SU-DHL-6 (cell line): ENCODE results near the gene PODXL2.

ENCODE experiments used
- H2AFZ ChIP-seq: fragments of 200-600 bp; sonication (generic); 2 replicates; pipeline ENCODE4 v1.6.1; 2014; ENCODE audit warnings: low read depth, mild to moderate bottlenecking, moderate library complexity, mixed read lengths, antibody characterized with exemption, low read length; ENCODE audit not compliant: severe bottlenecking
- H3F3A ChIP-seq: fragments of 200-600 bp; shearing (Covaris generic); 2 replicates; pipeline ENCODE4 v1.6.0; 2016; ENCODE audit warnings: antibody characterized with exemption, mild to moderate bottlenecking; ENCODE audit not compliant: insufficient read depth
- H3K27ac ChIP-seq: fragments of 200-600 bp; sonication (generic); 2 replicates; pipeline ENCODE4 v1.5.1; 2016; ENCODE audit warnings: low read depth, mild to moderate bottlenecking, low read length, moderate library complexity, mixed read lengths
- H3K27me3 ChIP-seq: fragments of 200-600 bp; sonication (generic), shearing (Covaris generic); 2 replicates; pipeline ENCODE4 v1.6.0; 2014; ENCODE audit warnings: mild to moderate bottlenecking, low read length
- H3K36me3 ChIP-seq: fragments of 200-600 bp; sonication (generic); 2 replicates; pipeline ENCODE4 v1.6.1; 2014; ENCODE audit warnings: mild to moderate bottlenecking, low read length, mixed read lengths
- H3K4me2 ChIP-seq: fragments of 300-600, 200-600 bp; shearing (Covaris generic), sonication (generic); 2 replicates; pipeline ENCODE4 v1.6.0; 2014; ENCODE audit warnings: low read length, low read depth, mild to moderate bottlenecking; ENCODE audit not compliant: poor library complexity, severe bottlenecking
- H3K4me3 ChIP-seq: fragments of 200-600 bp; sonication (generic); 2 replicates; pipeline ENCODE4 v1.5.1; 2014; ENCODE audit warnings: antibody characterized with exemption, low read length, mild to moderate bottlenecking, mixed read lengths; ENCODE audit not compliant: insufficient read depth, poor library complexity, severe bottlenecking
- H3K79me2 ChIP-seq: fragments of 200-600 bp; sonication (generic); 2 replicates; pipeline ENCODE4 v1.6.1; 2014; ENCODE audit warnings: mild to moderate bottlenecking, low read length, moderate library complexity; ENCODE audit not compliant: insufficient read depth
- H3K9ac ChIP-seq: fragments of 200-600 bp; sonication (generic); 2 replicates; pipeline ENCODE4 v1.7.0; 2014; ENCODE audit warnings: mild to moderate bottlenecking, low read length
- H3K9me2 ChIP-seq: fragments of 200-600 bp; sonication (generic); replicated peaks from 2 replicates; pipeline ENCODE4 v1.6.1; 2014; ENCODE audit warnings: low read length; ENCODE audit not compliant: insufficient read depth
- H3K9me3 ChIP-seq: fragments of 200-600 bp; sonication (generic); 2 replicates; pipeline ENCODE4 v1.6.1; 2014; ENCODE audit warnings: low read length, mixed read lengths; ENCODE audit not compliant: insufficient read depth
- H4K20me1 ChIP-seq: fragments of 200-600 bp; sonication (generic); 2 replicates; pipeline ENCODE4 v1.6.1; 2014; ENCODE audit warnings: low read depth, mild to moderate bottlenecking, antibody characterized with exemption, low read length, moderate library complexity, mixed read lengths
- EZH2phosphoT487 ChIP-seq: fragments of 200-600 bp; sonication (generic), shearing (Covaris generic); conservative IDR thresholded peaks from 2 replicates; pipeline ENCODE4 v1.6.1; 2018; ENCODE audit warnings: mild to moderate bottlenecking, antibody characterized with exemption, low read length, moderate library complexity, mixed read lengths
- TF ChIP-seq, protein P1 (sequence below): fragments of 200-600 bp; sonication (generic); IDR thresholded peaks from one replicate; pipeline ENCODE4 v1.5.1; 2017; ENCODE audit warnings: antibody characterized with exemption, mild to moderate bottlenecking, low read length, moderate library complexity; ENCODE audit not compliant: insufficient read depth, poor library complexity, severe bottlenecking

Gene PODXL2

DNA sequence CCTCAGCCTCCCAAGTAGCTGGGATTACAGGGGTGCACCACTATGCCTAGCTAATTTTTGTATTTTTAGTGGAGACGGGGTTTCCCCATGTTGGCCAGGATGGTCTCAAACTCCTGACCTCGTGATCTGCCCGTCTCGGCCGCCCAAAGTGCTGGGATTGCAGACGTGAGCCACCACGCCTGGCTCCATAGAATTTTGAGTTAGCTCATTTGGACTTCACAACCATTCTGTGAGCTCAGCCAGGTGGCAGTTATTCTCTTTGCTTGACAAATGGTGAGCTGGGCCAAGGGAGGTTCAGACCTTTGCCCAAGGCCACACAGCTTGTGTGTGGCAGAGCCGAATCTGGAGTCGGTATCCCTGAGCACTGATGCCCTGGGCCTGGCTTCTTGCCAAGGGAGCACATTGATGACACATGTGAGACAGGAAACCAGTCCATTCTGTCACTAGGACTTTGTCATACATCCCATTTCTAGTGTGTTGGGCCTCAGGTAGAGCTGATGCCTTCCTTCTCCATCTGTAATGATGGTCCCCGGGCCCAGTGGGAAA, 17.6 kb downstream of the PODXL2 start:
- Histone ChIP-seq H3K9me2 (no peaks in the 10 kb centered on the region), H4K20me1 (no peaks in the 10 kb centered on the region), H3K79me2 (no peaks in the 10 kb centered on the region), H2AFZ (no peak overlapping the region), H3F3A (no peaks in the 10 kb centered on the region), H3K27ac (no peak overlapping the region), H3K9me3 (no peaks in the 10 kb centered on the region), H3K4me3 (no peak overlapping the region), H3K27me3 (no peaks in the 10 kb centered on the region), H3K4me2 (no peak overlapping the region), H3K9ac (no peak overlapping the region), H3K36me3 (no peaks in the 10 kb centered on the region)
- TF ChIP-seq, protein P1, sequence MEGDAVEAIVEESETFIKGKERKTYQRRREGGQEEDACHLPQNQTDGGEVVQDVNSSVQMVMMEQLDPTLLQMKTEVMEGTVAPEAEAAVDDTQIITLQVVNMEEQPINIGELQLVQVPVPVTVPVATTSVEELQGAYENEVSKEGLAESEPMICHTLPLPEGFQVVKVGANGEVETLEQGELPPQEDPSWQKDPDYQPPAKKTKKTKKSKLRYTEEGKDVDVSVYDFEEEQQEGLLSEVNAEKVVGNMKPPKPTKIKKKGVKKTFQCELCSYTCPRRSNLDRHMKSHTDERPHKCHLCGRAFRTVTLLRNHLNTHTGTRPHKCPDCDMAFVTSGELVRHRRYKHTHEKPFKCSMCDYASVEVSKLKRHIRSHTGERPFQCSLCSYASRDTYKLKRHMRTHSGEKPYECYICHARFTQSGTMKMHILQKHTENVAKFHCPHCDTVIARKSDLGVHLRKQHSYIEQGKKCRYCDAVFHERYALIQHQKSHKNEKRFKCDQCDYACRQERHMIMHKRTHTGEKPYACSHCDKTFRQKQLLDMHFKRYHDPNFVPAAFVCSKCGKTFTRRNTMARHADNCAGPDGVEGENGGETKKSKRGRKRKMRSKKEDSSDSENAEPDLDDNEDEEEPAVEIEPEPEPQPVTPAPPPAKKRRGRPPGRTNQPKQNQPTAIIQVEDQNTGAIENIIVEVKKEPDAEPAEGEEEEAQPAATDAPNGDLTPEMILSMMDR, result no peak
- TF ChIP-seq EZH2phosphoT487, result no peak

DNA sequence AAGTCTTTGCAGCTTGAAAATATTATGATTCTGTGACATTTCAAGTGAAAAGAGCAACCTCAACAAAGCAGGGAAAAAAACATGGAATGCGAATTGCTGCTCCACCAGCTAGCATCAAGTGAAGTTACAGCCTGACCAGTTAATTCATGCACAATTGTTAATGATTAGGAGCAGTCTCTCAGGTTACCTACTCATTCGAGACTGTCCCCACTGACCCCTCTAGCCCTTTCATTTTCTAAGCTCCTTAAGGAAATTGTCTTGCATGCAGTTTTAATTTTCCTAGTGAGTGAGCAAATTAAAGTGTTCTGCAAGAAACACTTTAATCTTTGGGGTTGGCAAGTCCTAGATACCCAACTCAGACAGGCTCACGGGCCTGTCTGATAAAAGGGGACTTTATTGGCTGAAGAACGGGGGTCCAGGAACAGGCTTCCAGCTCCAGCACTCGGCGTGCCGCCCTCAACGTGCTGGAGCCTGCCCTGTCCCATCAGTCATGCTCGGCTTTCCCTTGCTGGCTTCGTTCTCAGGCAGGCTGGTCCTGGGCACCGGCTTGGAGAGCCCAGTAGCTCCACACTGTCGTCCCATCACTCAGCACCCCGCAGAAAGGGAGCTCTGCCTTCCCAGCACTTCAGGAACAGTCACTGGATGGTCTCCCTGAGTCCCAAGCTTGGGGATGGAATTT, 18.3 kb downstream of the PODXL2 start:
- no peaks in the 10 kb centered on the region for H3K27me3 ChIP-seq
- H3K27ac ChIP-seq, result no peak overlapping the region
- no peak overlapping the region for H3K9ac ChIP-seq
- H3K4me2 ChIP-seq, result no peak overlapping the region
- no peak overlapping the region for H3K4me3 ChIP-seq
- no peaks in the 10 kb centered on the region for H3K36me3 ChIP-seq
- H2AFZ ChIP-seq, result no peak overlapping the region
- no peaks in the 10 kb centered on the region for H3K79me2 ChIP-seq
- H3K9me2 ChIP-seq, result no peaks in the 10 kb centered on the region
- no peaks in the 10 kb centered on the region for H3F3A ChIP-seq
- TF ChIP-seq, protein P1, result no peak
- no peak for TF ChIP-seq EZH2phosphoT487
- no peaks in the 10 kb centered on the region for H4K20me1 ChIP-seq
- H3K9me3 ChIP-seq, result no peaks in the 10 kb centered on the region

DNA sequence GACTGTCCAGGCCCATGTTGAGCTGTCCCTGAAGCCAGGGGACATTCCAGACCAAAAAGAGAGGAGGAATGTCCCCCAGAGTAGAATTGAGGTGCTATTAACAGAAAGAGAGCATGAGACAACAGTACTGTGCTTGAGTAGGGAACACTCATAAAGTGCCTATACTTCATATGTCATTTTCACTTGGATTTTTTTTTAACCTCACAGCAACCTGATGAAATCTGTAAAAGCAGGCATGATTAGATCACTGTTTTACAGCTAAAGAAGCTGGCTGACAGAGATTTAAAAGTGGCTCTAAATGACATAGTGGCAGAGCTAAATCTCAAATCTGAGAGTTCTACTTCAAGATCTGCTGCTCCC, 18.8 kb downstream of the PODXL2 start:
- no peaks in the 10 kb centered on the region for H3F3A ChIP-seq
- no peaks in the 10 kb centered on the region for H4K20me1 ChIP-seq
- H3K4me2 ChIP-seq, result no peak overlapping the region
- no peaks in the 10 kb centered on the region for H3K36me3 ChIP-seq
- H3K9ac ChIP-seq, result no peak overlapping the region
- no peaks in the 10 kb centered on the region for H3K9me2 ChIP-seq
- no peak overlapping the region for H3K27ac ChIP-seq
- TF ChIP-seq EZH2phosphoT487, result no peak
- TF ChIP-seq, protein P1, result no peak
- H3K79me2 ChIP-seq, result no peaks in the 10 kb centered on the region
- H3K27me3 ChIP-seq, result no peaks in the 10 kb centered on the region
- H2AFZ ChIP-seq, result no peak overlapping the region
- no peak overlapping the region for H3K4me3 ChIP-seq
- H3K9me3 ChIP-seq, result no peaks in the 10 kb centered on the region
